GM19463 (cell line): ENCODE measurements around the gene RNF224.
A peak's percentile ranks its signal among the peaks of the same experiment; 100 is the strongest.

Experiments
- ATAC-seq: cut with Tn5 transposase; IDR thresholded peaks from one replicate; pipeline ENCODE4 v1.9.1; 2021; ENCODE audit warnings: mild to moderate bottlenecking, moderate library complexity; ENCODE audit not compliant: unreplicated experiment

Gene RNF224

GRCh38 chr9:137213160-137214060, 13.9 kb upstream of the RNF224 start:
- ATAC-seq = no peak

GRCh38 chr9:137214620-137215019, 12.7 kb upstream of the RNF224 start:
- ATAC-seq = no peak

- no peak for ATAC-seq
Measured at GRCh38 chr9:137215196-137215986, 11.9 kb upstream of the RNF224 start.

GRCh38 chr9:137216188-137216965, 10.9 kb upstream of the RNF224 start:
- ATAC-seq = no peak

GRCh38 chr9:137217276-137218211, 9.8 kb upstream of the RNF224 start:
- no peak for ATAC-seq

- no peak for ATAC-seq
Measured at GRCh38 chr9:137218212-137218753, 9.0 kb upstream of the RNF224 start.

GRCh38 chr9:137218754-137219271, 8.5 kb upstream of the RNF224 start:
- no peak for ATAC-seq

- ATAC-seq = no peak
Measured at GRCh38 chr9:137219757-137220316, 7.5 kb upstream of the RNF224 start.

GRCh38 chr9:137220317-137221094, 6.8 kb upstream of the RNF224 start:
- no peak for ATAC-seq

GRCh38 chr9:137221095-137221505, 6.2 kb upstream of the RNF224 start:
- no peak for ATAC-seq

GRCh38 chr9:137221506-137222111, 5.7 kb upstream of the RNF224 start:
- ATAC-seq = no peak

- no peak for ATAC-seq
Measured at GRCh38 chr9:137222190-137223077, 4.9 kb upstream of the RNF224 start, which contains the start of gene RNF208. TSS of gene RNF208 (minus strand) at chr9:137222240. CDS start at chr9:137221212, 1,028 bp downstream.

GRCh38 chr9:137223078-137223970, 4.0 kb upstream of the RNF224 start:
- ATAC-seq = peak; percentile 65

- ATAC-seq = no peak
Measured at GRCh38 chr9:137224830-137225694, 2.2 kb upstream of the RNF224 start, which contains the start of gene CYSRT1. TSS of gene CYSRT1 (plus strand) at chr9:137225174. CDS start at chr9:137225622, 448 bp downstream.
